ENCODE measurements around the gene TTLL6. TPM values are rescaled to one million over a fixed set of nuclear protein-coding genes. Genes with fewer than 3 reads are reported as not detected.

Gene TTLL6
- total RNA-seq, 2 experiments from 2014 or later = not detected

DNA sequence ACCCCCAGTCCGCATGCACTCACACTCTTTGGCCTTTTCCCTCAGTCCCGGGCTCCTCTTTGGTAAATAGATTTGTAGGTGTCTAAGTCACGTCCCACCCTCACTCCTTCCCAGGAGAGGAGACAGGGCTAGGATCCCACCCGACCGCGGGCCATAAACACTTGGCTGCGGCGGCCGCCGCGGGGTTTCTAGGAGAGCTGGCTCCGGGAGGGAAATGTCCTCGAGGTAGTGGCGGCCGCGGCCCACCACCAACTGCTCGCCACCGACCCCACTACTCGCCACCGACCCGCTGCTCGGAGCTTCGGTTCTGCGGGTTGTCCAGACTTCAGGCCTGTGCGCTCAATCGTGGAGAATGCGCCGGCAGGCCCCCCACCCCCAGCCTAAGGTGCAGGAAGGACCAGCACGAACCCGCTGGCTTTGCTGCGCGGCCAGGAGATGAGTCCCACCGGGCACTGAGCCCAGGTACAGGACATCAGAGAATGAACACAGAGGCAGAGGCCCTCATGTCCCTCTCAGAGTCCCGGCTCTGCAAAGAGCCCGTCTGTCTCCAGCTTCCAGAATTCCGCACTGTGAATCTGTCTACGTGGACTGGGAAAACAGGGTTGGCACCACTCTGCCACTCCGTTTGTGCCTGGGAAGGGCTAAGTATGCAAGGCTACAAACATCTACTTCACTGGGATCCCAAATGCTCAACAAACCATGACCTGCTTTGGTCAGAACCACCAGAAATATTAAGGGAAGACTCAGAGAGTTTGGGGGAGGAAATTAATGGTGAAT lies 91.6 kb downstream of the TTLL6 start:
- Mint-ChIP-seq H3K4me1 (peaks cover 25% of the 10 kb centered on the region), H3K4me3 (peak overlapping the region; percentile 21), H3K27ac (no peak overlapping the region), H3K36me3 (no peaks in the 10 kb centered on the region), H3K9me3 (no peaks in the 10 kb centered on the region), H3K27me3 (peaks cover 98% of the 10 kb centered on the region)
- POLR2A ChIA-PET = interaction anchor here (0.6 to 1.0 kb wide), 3 partner anchors 18 to 501 kb away, joined by 3 to 6 read pairs (median 4); no protein-coding TSS in a partner anchor
- ATAC-seq (ENCODE audit: low read depth) (no peak), DNase-seq (no peak)

DNA sequence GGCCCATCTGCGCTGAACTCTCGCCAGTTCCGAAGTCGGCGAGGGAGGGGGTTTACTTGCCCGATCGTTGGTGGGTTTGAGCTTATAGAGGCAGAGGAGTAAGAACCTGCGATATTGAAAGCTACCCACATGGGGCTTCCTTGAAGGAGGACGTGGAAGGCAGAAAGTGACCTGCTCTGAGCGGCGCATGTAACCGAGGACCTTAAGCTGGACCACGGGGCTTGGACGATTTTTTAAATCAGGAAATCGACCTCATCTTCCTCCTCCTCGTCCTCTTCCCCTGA lies 92.1 kb downstream of the TTLL6 start:
- Mint-ChIP-seq H3K27me3 (peaks cover 98% of the 10 kb centered on the region), H3K4me3 (peak overlapping the region; percentile 21), H3K27ac (no peak overlapping the region), H3K4me1 (peaks cover 27% of the 10 kb centered on the region), H3K9me3 (no peaks in the 10 kb centered on the region), H3K36me3 (no peaks in the 10 kb centered on the region)
- POLR2A ChIA-PET = interaction anchor here (0.6 kb wide), 1 partner anchor 501 kb away, joined by 6 read pairs; no protein-coding TSS in a partner anchor
- DNase-seq (peak; percentile 44), ATAC-seq (ENCODE audit: low read depth) (no peak)

- POLR2A ChIA-PET = interaction anchor here (1.0 to 1.2 kb wide), 2 partner anchors 88 to 154 kb away, joined by 4 read pairs; no protein-coding TSS in a partner anchor
- H3K27ac Mint-ChIP-seq = no peak overlapping the region
- ATAC-seq (ENCODE audit: low read depth) = peak; percentile 65
These were observed 92.6 kb downstream of the TTLL6 start for GRCh38 chr17:48724251-48725003.

GRCh38 chr17:48723423-48724250 lies 93.4 kb downstream of the TTLL6 start:
- Mint-ChIP-seq H3K36me3 (peaks cover 2% of the 10 kb centered on the region), H3K4me1 (peaks cover 29% of the 10 kb centered on the region), H3K4me3 (peak overlapping the region; percentile 61), H3K27ac (peak overlapping the region; percentile 56), H3K27me3 (peaks cover 98% of the 10 kb centered on the region), H3K9me3 (no peaks in the 10 kb centered on the region)
- DNase-seq (peak; percentile 48), ATAC-seq (ENCODE audit: low read depth) (no peak)
- POLR2A ChIA-PET = interaction anchor here (0.6 to 1.2 kb wide), 3 partner anchors 87 to 155 kb away, joined by 4 read pairs; no protein-coding TSS in a partner anchor

More at GRCh38 chr17:48724251-48725003, 92.6 kb downstream of the TTLL6 start:
- H3K9me3 Mint-ChIP-seq = no peaks in the 10 kb centered on the region
- H3K36me3 Mint-ChIP-seq = no peaks in the 10 kb centered on the region
- H3K4me3 Mint-ChIP-seq = peak overlapping the region; percentile 60
- peaks cover 97% of the 10 kb centered on the region for H3K27me3 Mint-ChIP-seq
- peaks cover 27% of the 10 kb centered on the region for H3K4me1 Mint-ChIP-seq
- DNase-seq = peak; percentile 84

DNA sequence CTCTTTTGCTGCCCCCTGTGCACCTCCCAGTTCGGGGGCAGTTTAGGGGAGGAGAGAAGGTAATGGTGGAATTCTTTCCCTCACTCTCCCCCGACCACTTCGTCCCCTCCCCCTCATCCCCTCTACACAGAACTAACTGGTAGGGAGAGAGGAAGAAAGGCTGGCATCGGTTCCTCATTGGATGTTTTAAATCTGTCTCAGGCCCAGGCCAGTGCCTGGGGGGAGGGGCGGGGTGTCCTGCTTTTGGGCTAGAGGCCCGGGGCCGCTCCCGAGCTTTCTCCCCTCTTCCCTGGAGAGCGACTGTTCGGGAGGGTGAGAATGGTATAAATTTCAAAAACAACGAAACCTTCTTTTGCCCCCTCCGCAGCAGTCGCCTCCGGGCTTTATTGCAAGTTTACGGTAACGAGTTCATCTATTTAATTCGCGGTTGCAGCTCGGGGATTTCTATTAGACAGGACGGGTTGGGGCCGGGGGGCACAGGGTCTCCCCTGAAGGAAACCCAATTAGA lies 94.1 kb downstream of the TTLL6 start, which contains the start of gene PRAC2:
Gene PRAC2 (plus strand): TSS at position 271 of the 508 bp plus-strand sequence. CDS start 1,226 bp downstream, outside the sequence.
- Mint-ChIP-seq H3K4me3 (peak within 1 kb of the TSS; percentile 61), H3K4me1 (peaks cover 34% of the 10 kb centered on the region), H3K9me3 (no peaks in the 10 kb centered on the region), H3K36me3 (peaks cover 2% of the 10 kb centered on the region), H3K27me3 (peaks cover 98% of the 10 kb centered on the region), H3K27ac (peak within 1 kb of the TSS; percentile 56)
- ATAC-seq (ENCODE audit: low read depth) (no peak), DNase-seq (no peak)
- POLR2A ChIA-PET = interaction anchor here (0.6 to 1.2 kb wide), 3 partner anchors 87 to 156 kb away, joined by 4 read pairs; no protein-coding TSS in a partner anchor

GRCh38 chr17:48722201-48722907 lies 94.7 kb downstream of the TTLL6 start, which contains the start of gene PRAC1:
TSS of gene PRAC1 (minus strand) at chr17:48722518. CDS start at chr17:48722392, 126 bp downstream.
- Mint-ChIP-seq H3K36me3 (peaks cover 2% of the 10 kb centered on the region), H3K9me3 (no peaks in the 10 kb centered on the region), H3K4me1 (peaks cover 36% of the 10 kb centered on the region), H3K27ac (no peak within 1 kb of the TSS), H3K4me3 (peak within 1 kb of the TSS; percentile 61), H3K27me3 (peaks cover 98% of the 10 kb centered on the region)
- ATAC-seq (ENCODE audit: low read depth) (peak; percentile 13), DNase-seq (peak; percentile 41)
- POLR2A ChIA-PET = no interaction called here

DNA sequence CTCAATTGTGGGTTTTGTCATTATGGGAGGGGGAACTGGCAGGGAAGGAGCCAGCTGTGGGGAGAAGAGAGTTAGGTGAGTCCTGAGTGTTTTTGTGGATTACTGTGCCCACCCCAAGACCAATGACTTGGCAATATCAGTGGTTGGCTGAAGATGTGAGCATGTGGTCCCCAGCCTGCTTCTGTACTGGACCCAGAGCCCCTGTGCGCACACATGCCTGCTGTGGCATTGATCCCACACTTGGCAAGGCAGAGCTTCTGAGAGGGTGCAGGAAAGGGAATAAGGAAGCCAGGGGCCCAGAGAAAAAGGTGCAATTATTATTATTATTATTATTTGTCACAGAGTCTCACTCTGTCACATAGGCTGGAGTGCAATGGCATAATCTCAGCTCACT lies 96.0 kb downstream of the TTLL6 start:
- Mint-ChIP-seq H3K4me1 (peaks cover 33% of the 10 kb centered on the region), H3K36me3 (peaks cover 2% of the 10 kb centered on the region), H3K27ac (no peak overlapping the region), H3K27me3 (peaks cover 96% of the 10 kb centered on the region), H3K4me3 (no peak overlapping the region), H3K9me3 (no peaks in the 10 kb centered on the region)
- ATAC-seq (ENCODE audit: low read depth) = no peak
- DNase-seq = no peak
- POLR2A ChIA-PET = no interaction called here

- Mint-ChIP-seq H3K4me3 (peak overlapping the region; percentile 9), H3K27ac (peak overlapping the region; percentile 47), H3K4me1 (peaks cover 33% of the 10 kb centered on the region), H3K36me3 (peaks cover 2% of the 10 kb centered on the region), H3K9me3 (no peaks in the 10 kb centered on the region), H3K27me3 (peaks cover 94% of the 10 kb centered on the region)
- DNase-seq (no peak), ATAC-seq (ENCODE audit: low read depth) (no peak)
- POLR2A ChIA-PET = no interaction called here
These were observed 96.6 kb downstream of the TTLL6 start for GRCh38 chr17:48720266-48721008.

DNA sequence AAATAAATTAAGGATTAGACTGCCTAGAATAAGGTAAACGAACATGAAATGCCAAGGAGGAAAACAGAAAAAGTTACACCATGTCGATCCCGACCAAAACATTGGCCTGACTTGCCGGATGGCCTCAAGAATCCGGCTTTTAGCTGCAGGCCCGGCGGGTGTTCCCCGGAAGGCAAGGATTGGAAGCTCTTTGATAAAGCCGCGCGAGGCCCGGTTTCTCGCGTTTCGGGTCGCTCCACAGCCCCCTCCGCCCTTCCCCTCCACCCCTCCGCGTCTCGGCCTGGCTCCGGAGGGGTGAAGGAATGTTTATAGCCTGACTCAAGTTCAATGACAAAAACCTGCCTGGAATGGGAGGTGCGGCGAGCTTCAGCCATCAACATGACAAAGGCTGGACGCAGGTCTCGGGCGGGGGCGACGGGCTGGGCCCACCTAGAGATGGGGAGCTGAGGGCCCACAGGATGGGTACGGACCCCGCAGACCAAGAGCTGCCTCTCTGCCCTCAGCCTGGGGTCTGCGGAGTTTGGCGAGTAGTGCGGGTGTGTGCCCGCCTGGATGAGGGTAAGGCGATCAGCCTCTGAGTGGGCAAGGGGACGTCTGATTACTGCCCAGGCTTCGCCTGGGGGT lies 97.3 kb downstream of the TTLL6 start:
- Mint-ChIP-seq H3K27me3 (peaks cover 93% of the 10 kb centered on the region), H3K9me3 (no peaks in the 10 kb centered on the region), H3K36me3 (peaks cover 2% of the 10 kb centered on the region), H3K4me1 (peaks cover 33% of the 10 kb centered on the region), H3K27ac (peak overlapping the region; percentile 60), H3K4me3 (no peak overlapping the region)
- peak; percentile 43 for DNase-seq
- POLR2A ChIA-PET = no interaction called here
- ATAC-seq (ENCODE audit: low read depth) = no peak

DNA sequence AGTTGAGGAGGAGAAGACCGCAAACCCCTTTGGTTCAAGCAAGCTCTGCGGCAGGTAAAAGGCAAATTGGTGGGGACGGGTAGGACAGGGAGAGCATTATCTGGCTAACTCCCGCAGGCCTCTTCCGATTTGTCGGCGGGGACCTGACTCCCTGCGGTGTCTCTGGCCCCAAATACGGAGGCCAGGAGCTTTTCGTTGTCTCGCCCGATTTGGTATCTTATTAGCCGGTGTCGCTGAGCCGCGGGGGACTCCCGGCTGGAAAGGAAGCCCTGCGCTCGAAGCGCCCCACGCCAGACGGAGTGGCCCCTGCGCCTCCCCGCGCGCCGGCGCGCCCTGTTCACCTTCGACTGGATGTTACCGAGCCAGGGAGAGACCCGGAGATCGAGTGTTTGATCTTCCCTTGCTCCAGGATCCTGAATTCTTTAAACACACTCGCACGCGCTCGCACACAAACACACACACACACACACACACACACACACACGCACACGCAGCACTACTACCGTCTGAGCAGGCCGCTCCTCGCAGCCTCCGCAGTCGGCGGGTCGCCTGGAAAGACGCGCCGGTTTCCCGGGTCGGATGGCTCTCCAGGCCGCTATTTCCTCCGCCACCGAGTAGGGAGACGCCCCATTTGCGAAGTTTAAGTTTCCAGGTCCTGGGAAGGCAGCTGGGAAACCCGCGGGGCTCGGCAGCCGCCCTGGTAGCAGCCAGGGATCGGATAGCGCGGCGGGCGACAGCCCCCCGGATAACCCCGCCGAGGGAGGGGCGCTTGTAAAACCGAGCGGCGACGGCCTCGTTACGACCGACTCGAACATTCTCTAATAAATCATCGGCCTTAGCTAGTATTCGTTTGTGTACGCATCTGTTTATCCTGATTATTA lies 98.0 kb downstream of the TTLL6 start:
- H3K4me1 Mint-ChIP-seq = peaks cover 27% of the 10 kb centered on the region
- DNase-seq (peak; percentile 46), ATAC-seq (ENCODE audit: low read depth) (peak; percentile 26)
- peaks cover 2% of the 10 kb centered on the region for H3K36me3 Mint-ChIP-seq
- peaks cover 92% of the 10 kb centered on the region for H3K27me3 Mint-ChIP-seq
- peak overlapping the region; percentile 51 for H3K4me3 Mint-ChIP-seq
- peak overlapping the region; percentile 60 for H3K27ac Mint-ChIP-seq
- no peaks in the 10 kb centered on the region for H3K9me3 Mint-ChIP-seq
- POLR2A ChIA-PET = no interaction called here

Data from activated naive CD8-positive, alpha-beta T cell treated with anti-CD3 and anti-CD28 coated beads, Interleukin-2, amount 10 ng/mL, durations not matched to agents 7 days and 5 days (primary cell).